ENCODE measurements around the gene FBP2. TPM values are rescaled to one million over a fixed set of nuclear protein-coding genes. Genes with fewer than 3 reads are reported as not detected.

The FBP2 gene
- total and polyA plus RNA-seq, 4 donors: 0.02 to 0.88 TPM; not detected in 2

DNA sequence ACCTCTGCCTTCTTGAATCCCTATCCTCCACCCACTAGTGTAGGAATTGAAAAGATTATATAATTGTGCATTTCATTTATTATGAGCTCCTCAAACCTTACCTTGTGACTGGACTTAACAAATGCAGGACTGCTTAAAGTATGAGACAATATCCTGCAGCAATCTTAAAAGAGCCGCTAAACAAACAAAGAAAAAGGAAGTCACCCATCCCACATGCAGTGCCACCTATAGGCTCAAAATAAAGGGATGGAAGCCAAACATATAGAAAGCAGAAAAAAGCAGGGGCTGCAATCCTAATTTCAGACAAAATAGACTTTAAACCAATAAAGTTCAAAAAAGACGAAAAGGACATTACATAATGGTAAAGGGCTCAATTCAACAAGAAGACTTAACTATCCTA lies 30.1 kb downstream of the FBP2 start:
- Histone ChIP-seq H3K27me3 (ENCODE audit: control insufficient read depth in 3 of 3, insufficient read depth in 3 of 3, low read length in 2 of 3) (no peaks in the 10 kb centered on the region), H3K27ac (ENCODE audit: low read depth in 1 of 2, low read length in 1 of 2) (no peak overlapping the region), H3K4me1 (ENCODE audit: control insufficient read depth in 5 of 5, insufficient read depth in 5 of 5, low read length in 5 of 5) (peaks cover 0 to 8% (median 0%) of the 10 kb centered on the region in 5 donors), H3K9ac (ENCODE audit: insufficient read depth in 1 of 2, low read length in 2 of 2) (no peak overlapping the region), H3K4me3 (no peak overlapping the region), H3K9me3 (ENCODE audit: control insufficient read depth in 4 of 4, insufficient read depth in 3 of 4, low read length in 3 of 4) (no peaks in the 10 kb centered on the region), H3K36me3 (ENCODE audit: control insufficient read depth in 4 of 4, insufficient read depth in 4 of 4, low read length in 4 of 4) (no peaks in the 10 kb centered on the region)
- TF ChIP-seq, protein P1, sequence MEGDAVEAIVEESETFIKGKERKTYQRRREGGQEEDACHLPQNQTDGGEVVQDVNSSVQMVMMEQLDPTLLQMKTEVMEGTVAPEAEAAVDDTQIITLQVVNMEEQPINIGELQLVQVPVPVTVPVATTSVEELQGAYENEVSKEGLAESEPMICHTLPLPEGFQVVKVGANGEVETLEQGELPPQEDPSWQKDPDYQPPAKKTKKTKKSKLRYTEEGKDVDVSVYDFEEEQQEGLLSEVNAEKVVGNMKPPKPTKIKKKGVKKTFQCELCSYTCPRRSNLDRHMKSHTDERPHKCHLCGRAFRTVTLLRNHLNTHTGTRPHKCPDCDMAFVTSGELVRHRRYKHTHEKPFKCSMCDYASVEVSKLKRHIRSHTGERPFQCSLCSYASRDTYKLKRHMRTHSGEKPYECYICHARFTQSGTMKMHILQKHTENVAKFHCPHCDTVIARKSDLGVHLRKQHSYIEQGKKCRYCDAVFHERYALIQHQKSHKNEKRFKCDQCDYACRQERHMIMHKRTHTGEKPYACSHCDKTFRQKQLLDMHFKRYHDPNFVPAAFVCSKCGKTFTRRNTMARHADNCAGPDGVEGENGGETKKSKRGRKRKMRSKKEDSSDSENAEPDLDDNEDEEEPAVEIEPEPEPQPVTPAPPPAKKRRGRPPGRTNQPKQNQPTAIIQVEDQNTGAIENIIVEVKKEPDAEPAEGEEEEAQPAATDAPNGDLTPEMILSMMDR (IDR thresholded peaks at IDR 0.05; ENCODE audit: control extremely low read depth, extremely low read depth): no peak
- WGBS, 2 donors: 61 to 73% methylated on average over 2 of the region's 2 CpGs
- ATAC-seq (ENCODE audit: insufficient read depth, low FRiP score) (no peak), DNase-seq (no peak)

DNA sequence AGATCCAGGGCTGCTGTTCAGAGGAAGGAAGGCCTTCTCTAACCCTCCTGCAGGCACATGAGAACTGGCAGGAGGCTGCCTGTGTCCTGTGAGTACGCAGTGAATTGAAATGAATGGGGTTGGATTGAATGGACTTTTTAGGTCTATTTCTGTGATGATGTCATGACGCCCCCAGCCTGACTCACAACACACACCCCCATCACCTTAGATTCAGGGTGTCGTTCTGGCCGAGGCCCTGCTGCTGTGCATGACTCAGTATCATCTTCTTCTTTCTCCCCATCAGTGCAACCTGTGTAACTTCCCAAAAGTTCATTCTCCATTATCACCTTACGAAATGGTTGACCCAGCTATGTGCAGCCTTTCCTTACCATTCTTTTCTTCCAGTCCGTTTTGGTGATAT lies 33.4 kb downstream of the FBP2 start:
- ATAC-seq (ENCODE audit: insufficient read depth, low FRiP score) (no peak), DNase-seq (no peak)
- H3K4me3 ChIP-seq: no peak overlapping the region
- TF ChIP-seq, protein P1 (IDR thresholded peaks at IDR 0.05; ENCODE audit: control extremely low read depth, extremely low read depth): no peak
- H3K27me3 ChIP-seq (ENCODE audit: control insufficient read depth in 3 of 3, insufficient read depth in 3 of 3, low read length in 2 of 3): no peaks in the 10 kb centered on the region
- no peak overlapping the region for H3K9ac ChIP-seq (ENCODE audit: insufficient read depth in 1 of 2, low read length in 2 of 2)
- H3K4me1 ChIP-seq (ENCODE audit: control insufficient read depth in 5 of 5, insufficient read depth in 5 of 5, low read length in 5 of 5): no peaks in the 10 kb centered on the region
- no peak overlapping the region for H3K27ac ChIP-seq (ENCODE audit: low read depth in 1 of 2, low read length in 1 of 2)
- no peaks in the 10 kb centered on the region for H3K36me3 ChIP-seq (ENCODE audit: control insufficient read depth in 4 of 4, insufficient read depth in 4 of 4, low read length in 4 of 4)
- no peaks in the 10 kb centered on the region for H3K9me3 ChIP-seq (ENCODE audit: control insufficient read depth in 4 of 4, insufficient read depth in 3 of 4, low read length in 3 of 4)
- 90 to 93% methylated on average over 6 of the region's 6 CpGs for WGBS, 2 donors

DNA sequence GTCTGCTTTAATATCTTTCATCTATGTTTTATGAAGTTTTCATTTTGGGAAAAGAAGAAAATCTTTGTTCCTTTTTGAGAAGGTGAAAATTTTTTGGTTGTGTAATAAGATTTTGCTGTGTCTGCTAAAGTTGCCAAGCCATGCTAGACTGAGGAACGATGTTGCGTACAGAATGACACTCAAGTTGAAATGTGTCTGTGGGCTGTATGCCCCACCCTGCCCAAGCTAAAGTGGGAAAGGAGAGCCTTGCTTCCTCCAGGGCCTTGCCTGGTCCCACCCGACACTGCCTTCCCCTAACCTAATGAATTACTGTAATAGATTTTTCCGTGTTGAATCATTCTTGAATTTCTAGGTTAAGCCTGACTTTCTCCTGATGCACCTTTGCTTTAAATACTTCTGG lies 36.2 kb downstream of the FBP2 start:
- ATAC-seq (ENCODE audit: insufficient read depth, low FRiP score) (no peak), DNase-seq (no peak)
- no peaks in the 10 kb centered on the region for H3K36me3 ChIP-seq (ENCODE audit: control insufficient read depth in 4 of 4, insufficient read depth in 4 of 4, low read length in 4 of 4)
- no peak overlapping the region for H3K4me3 ChIP-seq
- H3K27ac ChIP-seq (ENCODE audit: low read depth in 1 of 2, low read length in 1 of 2): no peak overlapping the region
- no peak overlapping the region for H3K9ac ChIP-seq (ENCODE audit: insufficient read depth in 1 of 2, low read length in 2 of 2)
- TF ChIP-seq, protein P1 (IDR thresholded peaks at IDR 0.05; ENCODE audit: control extremely low read depth, extremely low read depth): no peak
- H3K27me3 ChIP-seq (ENCODE audit: control insufficient read depth in 3 of 3, insufficient read depth in 3 of 3, low read length in 2 of 3): no peaks in the 10 kb centered on the region
- no peaks in the 10 kb centered on the region for H3K4me1 ChIP-seq (ENCODE audit: control insufficient read depth in 5 of 5, insufficient read depth in 5 of 5, low read length in 5 of 5)
- no peaks in the 10 kb centered on the region for H3K9me3 ChIP-seq (ENCODE audit: control insufficient read depth in 4 of 4, insufficient read depth in 3 of 4, low read length in 3 of 4)
- 76 to 79% methylated on average over 4 of the region's 4 CpGs for whole genome bisulfite sequencing, 2 donors
